HUES64 (cell line): ENCODE measurements around the gene GNG3.
"Not testable (repeated sequence)": the region's sequence is repeated elsewhere in the genome, so short reads cannot be mapped to it uniquely, and the experiment has no call there.

ENCODE experiments used
- H3K27ac ChIP-seq: 2 replicates; pipeline ENCODE4 v1.7.0; 2013; ENCODE audit warnings: low read depth, low read length, inconsistent platforms
- H3K27me3 ChIP-seq: 2 replicates; pipeline ENCODE4 v1.6.1; 2013; ENCODE audit warnings: mild to moderate bottlenecking, low read length; ENCODE audit not compliant: insufficient read depth
- H3K36me3 ChIP-seq: 2 replicates; pipeline ENCODE4 v1.6.1; 2013; ENCODE audit warnings: mild to moderate bottlenecking, low read length; ENCODE audit not compliant: insufficient read depth
- H3K4me1 ChIP-seq: 2 replicates; pipeline ENCODE4 v1.6.1; 2013; ENCODE audit warnings: mild to moderate bottlenecking, low read length, moderate library complexity; ENCODE audit not compliant: insufficient read depth
- H3K4me3 ChIP-seq: 2 replicates; pipeline ENCODE4 v1.5.1; 2013; ENCODE audit warnings: mild to moderate bottlenecking, low read length, moderate library complexity
- H3K9ac ChIP-seq: 2 replicates; pipeline ENCODE4 v1.6.1; 2013; ENCODE audit warnings: mild to moderate bottlenecking, low read depth, low read length
- H3K9me3 ChIP-seq: 2 replicates; pipeline ENCODE4 v1.6.1; 2013; ENCODE audit warnings: low read depth, low read length; ENCODE audit not compliant: insufficient read depth
- WGBS: fragments of 150-250, 120-280 bp; methylation state at CpG from one replicate; pipeline ENCODE4 v1.1.7; 2013; ENCODE audit warnings: missing lambda C conversion rate; 5-methylcytosine and 5-hydroxymethylcytosine counted together

Gene GNG3

GRCh38 chr11:62747475-62748160 lies 40.1 kb downstream of the GNG3 start:
- H3K36me3 ChIP-seq = peaks cover 34% of the 10 kb centered on the region
- H3K4me3 ChIP-seq = no peak overlapping the region
- no peak overlapping the region for H3K9ac ChIP-seq
- H3K27me3 ChIP-seq = no peaks in the 10 kb centered on the region
- H3K4me1 ChIP-seq = no peaks in the 10 kb centered on the region
- H3K9me3 ChIP-seq = no peaks in the 10 kb centered on the region
- no peak overlapping the region for H3K27ac ChIP-seq
- WGBS = 91% methylated on average over 7 of the region's 9 CpGs

- H3K9ac ChIP-seq, H3K4me1 ChIP-seq, H3K9me3 ChIP-seq, H3K27ac ChIP-seq, H3K27me3 ChIP-seq, H3K4me3 ChIP-seq: not testable (repeated sequence)
- WGBS = over 99% methylated on average over 5 of the region's 5 CpGs
- H3K36me3 ChIP-seq = peaks cover 42% of the 10 kb centered on the region
Measured at GRCh38 chr11:62749931-62750330, 42.5 kb downstream of the GNG3 start.

- Histone ChIP-seq H3K27me3 (no peaks in the 10 kb centered on the region), H3K4me3 (no peak overlapping the region), H3K27ac (no peak overlapping the region), H3K4me1 (peaks cover 3% of the 10 kb centered on the region; the same call in 1 of the 2 replicates), H3K9ac (no peak overlapping the region), H3K9me3 (no peaks in the 10 kb centered on the region), H3K36me3 (peaks cover 42% of the 10 kb centered on the region)
- WGBS = 97% methylated on average over 14 of the region's 14 CpGs
Measured at GRCh38 chr11:62752177-62752785, 44.8 kb downstream of the GNG3 start.

GRCh38 chr11:62752994-62753735 lies 45.7 kb downstream of the GNG3 start:
- Histone ChIP-seq H3K9ac (no peak overlapping the region), H3K4me3 (peak overlapping the region; percentile 83), H3K9me3 (no peaks in the 10 kb centered on the region), H3K27me3 (no peaks in the 10 kb centered on the region), H3K27ac (peak overlapping the region; percentile 87), H3K36me3 (peaks cover 38% of the 10 kb centered on the region), H3K4me1 (peaks cover 5% of the 10 kb centered on the region; the same call in 1 of the 2 replicates)
- 91% methylated on average over 15 of the region's 15 CpGs for WGBS

GRCh38 chr11:62753736-62754603 lies 46.5 kb downstream of the GNG3 start, which contains the start of gene ZBTB3:
Gene ZBTB3, minus strand, starts transcription at chr11:62754160. Its CDS starts 496 bp downstream, at chr11:62753664.
- no peaks in the 10 kb centered on the region for H3K9me3 ChIP-seq
- 1% methylated on average over 47 of the region's 47 CpGs for WGBS

GRCh38 chr11:62755086-62755615 lies 47.7 kb downstream of the GNG3 start:
- Histone ChIP-seq H3K27me3 (no peaks in the 10 kb centered on the region), H3K9ac (no peak overlapping the region), H3K4me1 (peaks cover 9% of the 10 kb centered on the region), H3K4me3 (no peak overlapping the region), H3K36me3 (peaks cover 23% of the 10 kb centered on the region), H3K27ac (no peak overlapping the region; the same call in 1 of the 2 replicates), H3K9me3 (no peaks in the 10 kb centered on the region)
- WGBS = 93% methylated on average over 10 of the region's 10 CpGs

More at GRCh38 chr11:62753736-62754603, 46.5 kb downstream of the GNG3 start, which contains the start of gene ZBTB3:
- peak within 1 kb of the TSS; percentile 83 for H3K4me3 ChIP-seq
- peaks cover 33% of the 10 kb centered on the region for H3K36me3 ChIP-seq
- H3K9ac ChIP-seq = peak within 1 kb of the TSS; percentile 85
- H3K4me1 ChIP-seq = peaks cover 9% of the 10 kb centered on the region
- peak within 1 kb of the TSS; percentile 87 for H3K27ac ChIP-seq
- no peaks in the 10 kb centered on the region for H3K27me3 ChIP-seq

GRCh38 chr11:62757846-62758788 lies 50.6 kb downstream of the GNG3 start:
- Histone ChIP-seq H3K36me3 (peaks cover 10% of the 10 kb centered on the region), H3K27me3 (no peaks in the 10 kb centered on the region), H3K9ac (peak overlapping the region; percentile 61), H3K27ac (peak overlapping the region; percentile 90), H3K4me3 (peak overlapping the region; percentile 60), H3K4me1 (peaks cover 16% of the 10 kb centered on the region), H3K9me3 (no peaks in the 10 kb centered on the region)
- WGBS = 20% methylated on average over 6 of the region's 9 CpGs
